ENCODE results near the gene SLC34A3. TPM values are rescaled to one million over a fixed set of nuclear protein-coding genes. Genes with fewer than 3 reads are reported as not detected.

SLC34A3 gene
- total RNA-seq, 2 experiments from 2014 or later: not detected

DNA sequence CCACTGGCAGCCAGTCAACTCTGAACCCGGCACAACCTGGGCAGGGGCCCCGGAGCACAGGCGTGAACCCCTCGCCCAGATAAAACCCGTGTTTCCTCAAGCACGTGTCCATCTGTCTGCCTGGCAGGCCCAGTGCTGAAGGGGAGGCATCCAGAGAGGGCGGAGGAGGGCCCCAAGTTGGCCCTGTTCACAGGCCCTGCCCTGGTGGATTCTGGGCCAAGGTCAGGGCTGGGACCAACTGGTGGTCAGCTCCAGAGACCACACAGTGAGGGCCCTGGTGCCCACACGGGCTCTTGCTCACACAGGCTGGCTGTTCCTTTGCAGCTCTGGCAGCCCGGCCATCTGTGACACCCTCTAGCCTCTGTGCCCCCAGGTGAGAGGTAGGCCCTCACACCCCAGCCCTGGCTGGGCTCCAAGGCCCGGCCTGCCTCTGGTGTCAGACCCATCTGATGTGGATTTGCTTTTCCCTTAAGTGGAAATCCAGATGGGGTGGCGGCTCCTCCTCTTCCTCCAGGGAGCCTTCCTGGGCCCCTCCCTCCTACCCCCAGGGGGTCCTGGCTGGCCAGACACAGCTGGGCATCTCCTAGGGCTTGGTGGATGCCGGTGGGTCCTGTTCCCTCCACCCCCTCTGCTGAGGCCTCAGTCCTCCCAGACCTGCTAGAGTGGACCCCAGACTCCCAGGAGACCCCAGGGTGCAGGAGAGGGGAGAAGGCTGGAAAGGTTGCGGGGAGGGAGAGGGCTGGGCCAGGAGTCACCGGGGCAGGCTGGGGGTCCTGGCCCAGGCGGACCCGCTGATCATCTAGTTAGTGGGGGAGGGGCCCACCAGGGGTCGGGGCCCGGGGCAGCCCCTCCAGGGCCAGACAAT, 19.9 kb downstream of the SLC34A3 start:
- Mint-ChIP-seq H3K4me1 (ENCODE audit: low read depth) (peaks cover 3% of the 10 kb centered on the region), H3K27ac (no peak overlapping the region), H3K4me3 (no peak overlapping the region), H3K9me3 (no peaks in the 10 kb centered on the region), H3K27me3 (no peaks in the 10 kb centered on the region), H3K36me3 (ENCODE audit: low read depth) (no peaks in the 10 kb centered on the region)
- POLR2A ChIA-PET: interaction anchor here (0.6 to 7.2 kb wide), 4 partner anchors 10 to 87 kb away, joined by 3 to 113 read pairs (median 6); partner anchors contain the start of gene TUBB4B
- intact Hi-C loops (cut with micrococcal nuclease): no loop called here
- CTCF ChIA-PET: no interaction called here
- ATAC-seq (no peak), DNase-seq (no peak)
- TF ChIP-seq, protein P1, sequence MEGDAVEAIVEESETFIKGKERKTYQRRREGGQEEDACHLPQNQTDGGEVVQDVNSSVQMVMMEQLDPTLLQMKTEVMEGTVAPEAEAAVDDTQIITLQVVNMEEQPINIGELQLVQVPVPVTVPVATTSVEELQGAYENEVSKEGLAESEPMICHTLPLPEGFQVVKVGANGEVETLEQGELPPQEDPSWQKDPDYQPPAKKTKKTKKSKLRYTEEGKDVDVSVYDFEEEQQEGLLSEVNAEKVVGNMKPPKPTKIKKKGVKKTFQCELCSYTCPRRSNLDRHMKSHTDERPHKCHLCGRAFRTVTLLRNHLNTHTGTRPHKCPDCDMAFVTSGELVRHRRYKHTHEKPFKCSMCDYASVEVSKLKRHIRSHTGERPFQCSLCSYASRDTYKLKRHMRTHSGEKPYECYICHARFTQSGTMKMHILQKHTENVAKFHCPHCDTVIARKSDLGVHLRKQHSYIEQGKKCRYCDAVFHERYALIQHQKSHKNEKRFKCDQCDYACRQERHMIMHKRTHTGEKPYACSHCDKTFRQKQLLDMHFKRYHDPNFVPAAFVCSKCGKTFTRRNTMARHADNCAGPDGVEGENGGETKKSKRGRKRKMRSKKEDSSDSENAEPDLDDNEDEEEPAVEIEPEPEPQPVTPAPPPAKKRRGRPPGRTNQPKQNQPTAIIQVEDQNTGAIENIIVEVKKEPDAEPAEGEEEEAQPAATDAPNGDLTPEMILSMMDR (IDR thresholded peaks at IDR 0.05): no peak

DNA sequence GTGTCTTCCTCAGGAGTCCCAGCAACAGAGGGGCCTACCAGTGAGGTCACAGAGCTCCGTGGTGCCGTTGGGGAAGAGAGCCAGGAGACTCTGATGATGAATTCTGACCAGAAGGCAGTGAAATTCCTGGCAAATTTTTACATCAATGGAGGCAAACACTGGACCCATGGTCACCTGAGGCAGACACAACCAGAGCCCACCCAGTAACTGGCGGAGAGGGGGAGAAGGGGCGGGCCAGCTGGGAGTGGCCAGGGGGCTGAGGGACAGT, 20.4 kb downstream of the SLC34A3 start, which contains the start of gene STPG3:
STPG3 (plus strand) TSS at position 93 of the 268 bp plus-strand sequence; CDS start at position 94, 1 bp downstream.
- CTCF ChIA-PET: no interaction called here
- POLR2A ChIA-PET: interaction anchor here (0.6 to 7.2 kb wide), 2 partner anchors 10 to 88 kb away, joined by 3 to 113 read pairs; partner anchors contain the start of gene TUBB4B
- Mint-ChIP-seq H3K36me3 (ENCODE audit: low read depth) (peaks cover under 1% of the 10 kb centered on the region), H3K4me1 (ENCODE audit: low read depth) (peaks cover 4% of the 10 kb centered on the region), H3K27ac (no peak within 1 kb of the TSS), H3K27me3 (no peaks in the 10 kb centered on the region), H3K4me3 (no peak within 1 kb of the TSS), H3K9me3 (no peaks in the 10 kb centered on the region)
- ATAC-seq (no peak), DNase-seq (no peak)
- intact Hi-C loops (cut with micrococcal nuclease): no loop called here
- TF ChIP-seq, protein P1 (IDR thresholded peaks at IDR 0.05): no peak

DNA sequence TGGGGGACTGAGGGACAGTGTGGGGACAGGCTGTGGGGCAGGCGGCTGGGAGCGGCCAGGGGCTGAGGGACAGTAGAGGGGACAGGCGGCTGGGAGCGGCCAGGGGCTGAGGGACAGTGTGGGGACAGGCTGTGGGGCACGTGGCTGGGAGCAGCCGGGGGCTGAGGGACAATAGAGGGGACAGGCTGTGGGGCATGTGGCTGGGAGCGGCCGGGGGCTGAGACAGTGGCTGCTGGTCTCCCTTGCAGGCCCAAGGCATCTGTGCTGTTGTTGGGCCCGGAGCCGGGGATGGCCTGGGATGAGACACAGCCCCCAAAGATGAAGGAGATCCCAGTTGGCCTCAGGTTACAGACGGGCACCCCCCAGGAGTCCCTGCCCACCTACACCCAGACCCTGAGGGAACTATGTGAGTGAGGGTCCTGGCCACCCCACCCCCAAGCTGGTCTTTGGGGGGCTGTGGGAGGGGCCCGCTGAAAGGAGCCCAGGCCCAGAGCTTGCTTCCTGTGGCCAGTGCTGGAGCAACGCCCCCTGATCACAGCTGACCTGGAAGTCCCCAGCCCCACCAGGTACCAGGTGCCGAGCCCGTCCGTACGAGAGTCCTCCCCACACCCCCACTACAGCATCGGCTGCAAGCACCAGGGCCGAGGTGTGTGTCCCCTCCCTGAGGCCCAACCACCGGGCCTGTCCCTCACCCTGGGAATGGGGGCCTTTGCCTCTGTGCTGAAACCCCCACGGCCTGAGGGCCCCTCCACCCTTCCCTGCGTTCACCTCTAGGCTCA, 21.0 kb downstream of the SLC34A3 start:
- DNase-seq (no peak), ATAC-seq (no peak)
- H3K4me1 Mint-ChIP-seq (ENCODE audit: low read depth): peaks cover 10% of the 10 kb centered on the region
- CTCF ChIA-PET: no interaction called here
- no peak overlapping the region for H3K27ac Mint-ChIP-seq
- POLR2A ChIA-PET: interaction anchor here (0.6 to 7.2 kb wide), 2 partner anchors 11 to 88 kb away, joined by 3 to 113 read pairs; partner anchors contain the start of gene TUBB4B
- H3K4me3 Mint-ChIP-seq: no peak overlapping the region
- no peaks in the 10 kb centered on the region for H3K9me3 Mint-ChIP-seq
- intact Hi-C loops (cut with micrococcal nuclease): no loop called here
- TF ChIP-seq, protein P1 (IDR thresholded peaks at IDR 0.05): no peak
- H3K36me3 Mint-ChIP-seq (ENCODE audit: low read depth): peaks cover 6% of the 10 kb centered on the region
- H3K27me3 Mint-ChIP-seq: no peaks in the 10 kb centered on the region

DNA sequence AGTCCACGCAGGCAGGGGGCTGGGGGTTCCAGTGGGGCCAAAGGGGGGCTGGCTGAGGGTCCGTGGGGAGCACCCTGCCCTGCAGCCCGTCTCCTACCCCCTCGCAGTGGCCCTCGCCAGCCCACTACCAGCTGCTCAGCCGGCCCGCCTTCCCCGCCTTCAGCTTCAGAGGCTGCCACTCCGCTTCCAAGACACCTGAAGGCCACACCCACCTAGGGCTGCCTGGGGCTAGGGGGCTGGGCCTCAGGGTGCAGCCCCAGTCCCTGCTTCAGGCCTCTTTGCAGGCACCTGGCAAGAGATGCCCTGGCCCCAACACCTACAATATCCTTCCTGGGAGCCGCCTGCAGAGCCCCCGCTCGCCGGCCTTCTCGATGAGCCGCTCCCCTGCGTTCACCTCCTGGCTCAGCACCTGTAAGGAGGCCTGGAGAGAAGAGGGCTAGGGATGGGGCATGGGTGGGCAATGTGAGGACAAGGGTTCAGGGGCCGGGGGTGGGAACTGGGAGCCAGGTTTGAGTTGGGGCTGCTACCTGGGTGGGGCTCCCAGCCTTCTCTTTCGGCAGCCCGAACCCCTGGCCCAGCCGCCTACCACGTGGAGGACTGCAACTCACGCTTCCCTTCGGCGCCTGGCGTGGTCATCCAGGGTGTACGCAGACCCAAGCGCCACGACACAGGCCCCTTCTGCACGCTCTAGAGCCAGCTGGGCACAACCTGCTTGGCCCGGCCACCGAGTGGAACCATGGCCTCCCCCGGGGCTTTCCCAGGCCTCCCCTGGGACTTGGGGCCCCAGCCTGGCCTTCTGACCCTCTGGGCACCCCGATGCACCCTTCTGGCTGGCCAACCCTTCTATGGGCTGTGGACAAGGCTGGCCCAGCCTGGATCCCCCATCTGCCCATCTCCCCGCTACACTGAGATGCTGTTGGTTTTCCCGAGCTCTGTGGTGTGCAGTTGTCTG, 22.1 kb downstream of the SLC34A3 start:
- ChIA-PET CTCF (interaction anchor here (1.0 to 2.5 kb wide), 2 partner anchors 16 to 26 kb away, joined by 3 to 19 read pairs; partner anchors contain the start of gene RNF224), POLR2A (interaction anchor here (7.2 kb wide), 1 partner anchor 12 kb away, joined by 113 read pairs; the partner anchor contains the start of gene TUBB4B)
- no peaks in the 10 kb centered on the region for H3K27me3 Mint-ChIP-seq
- ATAC-seq (no peak), DNase-seq (no peak)
- H3K4me3 Mint-ChIP-seq: no peak overlapping the region
- TF ChIP-seq, protein P1 (IDR thresholded peaks at IDR 0.05): no peak
- H3K36me3 Mint-ChIP-seq (ENCODE audit: low read depth): peaks cover 10% of the 10 kb centered on the region
- peaks cover 14% of the 10 kb centered on the region for H3K4me1 Mint-ChIP-seq (ENCODE audit: low read depth)
- H3K9me3 Mint-ChIP-seq: no peaks in the 10 kb centered on the region
- H3K27ac Mint-ChIP-seq: no peak overlapping the region
- intact Hi-C loops (cut with micrococcal nuclease): no loop called here

All from activated CD8-positive, alpha-beta T cell treated with anti-CD3 and anti-CD28 coated beads for 36 hours (primary cell).